HUDEP-2 (cell line): ENCODE results near the gene CACNA1D.
"Not testable (repeated sequence)": the region's sequence is repeated elsewhere in the genome, so short reads cannot be mapped to it uniquely, and the experiment has no call there.

Experiments
- DNase-seq, 76 experiments: peaks; one replicate each; lab custom pipeline; 2025; ENCODE audit not compliant: unreplicated experiment in 76 of 76; lab: John Stamatoyannopoulos, UW

CACNA1D gene

DNA sequence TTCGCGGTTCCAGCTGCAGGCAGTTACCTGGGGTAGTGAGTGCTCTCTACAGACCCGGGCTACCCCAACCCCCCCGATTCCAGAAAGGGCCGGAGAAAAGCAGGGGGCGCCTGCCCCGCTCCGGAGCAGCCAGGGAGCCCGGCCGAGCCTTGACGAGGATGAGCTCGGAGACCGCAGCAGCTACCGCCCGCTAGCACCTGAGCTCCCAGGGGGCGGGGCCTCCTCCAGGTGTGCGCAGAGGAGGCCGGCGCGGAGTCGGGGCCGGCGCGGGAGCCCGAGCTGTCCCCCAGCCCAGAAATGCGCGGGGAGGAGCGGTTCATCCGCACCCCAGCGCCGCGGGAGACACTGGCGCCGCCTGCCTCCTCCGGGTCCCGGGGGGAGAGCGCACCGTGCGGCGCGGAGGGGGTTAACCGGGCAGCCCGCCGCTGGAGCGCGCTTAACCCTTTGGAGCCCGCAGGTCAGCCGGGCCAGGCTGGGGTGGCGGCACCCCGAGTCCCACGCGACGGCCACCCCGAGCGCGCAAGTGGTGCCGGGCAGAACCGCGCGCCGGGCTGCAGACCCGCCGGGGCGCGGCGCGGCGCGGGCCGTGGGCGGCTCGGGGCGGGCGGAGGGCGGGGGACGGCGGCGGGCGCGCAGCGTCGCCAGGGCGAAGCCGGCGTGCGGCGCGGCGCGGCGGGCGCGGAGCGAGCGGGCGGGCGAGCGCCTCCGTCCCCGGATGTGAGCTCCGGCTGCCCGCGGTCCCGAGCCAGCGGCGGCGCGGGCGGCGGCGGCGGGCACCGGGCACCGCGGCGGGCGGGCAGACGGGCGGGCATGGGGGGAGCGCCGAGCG is at the start of gene CACNA1D:
Gene CACNA1D (plus strand): TSS at position 649 of the 829 bp plus-strand sequence. CDS start 556 bp downstream, outside the sequence.
- peak in 1 of 76 experiments; percentile 0 for DNase-seq

DNA sequence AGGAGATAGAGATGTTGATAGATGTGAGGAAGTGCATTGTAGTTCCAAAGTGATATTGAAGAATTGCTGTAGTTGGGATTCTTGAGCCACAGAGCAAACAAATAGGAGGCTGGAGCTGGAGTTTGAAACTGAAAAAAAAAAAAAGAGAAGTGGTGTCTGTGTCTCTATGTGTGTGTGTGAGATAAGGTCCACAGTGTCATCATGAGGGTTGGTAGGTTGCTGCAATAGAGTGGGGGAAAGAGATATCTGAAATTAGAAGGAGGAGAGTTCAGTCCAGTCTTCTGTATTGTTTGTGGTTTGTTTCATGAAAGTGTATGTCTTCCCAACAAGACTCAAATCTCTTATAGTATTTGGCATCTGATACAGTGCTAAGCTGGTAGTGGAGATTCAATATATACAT is 37.3 kb upstream of the CACNA1D start:
- peak in 20 of 76 experiments; percentile 2 to 61 (median 28) for DNase-seq

DNA sequence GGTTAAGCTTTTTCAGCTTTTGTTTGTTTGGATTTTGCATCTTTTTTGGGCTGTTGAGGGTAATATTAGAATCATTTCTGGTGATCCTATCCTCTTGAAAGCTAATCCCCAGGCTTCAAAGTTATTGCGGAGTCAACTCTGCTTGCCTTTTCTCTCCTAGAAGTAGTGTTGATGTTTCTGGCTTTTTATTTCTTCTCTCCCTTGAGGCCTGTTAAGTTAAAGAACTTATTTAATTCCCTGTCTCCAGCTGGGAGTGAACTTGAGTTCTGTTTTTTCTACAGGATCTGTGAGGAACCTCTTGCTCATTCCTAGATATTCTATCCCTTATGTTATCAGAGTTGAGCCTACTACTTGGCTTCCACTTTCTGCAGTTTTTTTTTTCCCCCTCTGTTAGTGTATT is 34.1 kb upstream of the CACNA1D start:
- no peak for DNase-seq

DNA sequence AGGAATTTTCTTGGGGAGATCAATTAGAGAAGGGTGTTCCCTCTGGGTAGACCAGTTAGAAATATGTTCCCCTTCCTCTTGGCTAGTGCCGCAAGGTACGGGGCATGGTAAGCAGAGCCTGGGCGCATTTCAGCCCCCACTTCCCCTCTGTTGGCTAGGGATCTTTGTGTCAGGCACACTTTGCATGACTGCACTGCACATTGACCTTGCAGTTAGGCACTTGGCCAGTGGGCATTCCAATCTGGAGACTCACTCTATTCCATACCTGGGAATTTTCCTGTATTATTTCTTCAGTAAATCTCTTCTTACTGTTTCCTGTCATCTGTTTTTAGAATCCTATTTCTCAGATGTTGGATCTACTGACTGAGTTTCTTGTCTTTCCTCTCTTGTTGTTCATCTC is 30.0 kb upstream of the CACNA1D start:
- no peak for DNase-seq

DNA sequence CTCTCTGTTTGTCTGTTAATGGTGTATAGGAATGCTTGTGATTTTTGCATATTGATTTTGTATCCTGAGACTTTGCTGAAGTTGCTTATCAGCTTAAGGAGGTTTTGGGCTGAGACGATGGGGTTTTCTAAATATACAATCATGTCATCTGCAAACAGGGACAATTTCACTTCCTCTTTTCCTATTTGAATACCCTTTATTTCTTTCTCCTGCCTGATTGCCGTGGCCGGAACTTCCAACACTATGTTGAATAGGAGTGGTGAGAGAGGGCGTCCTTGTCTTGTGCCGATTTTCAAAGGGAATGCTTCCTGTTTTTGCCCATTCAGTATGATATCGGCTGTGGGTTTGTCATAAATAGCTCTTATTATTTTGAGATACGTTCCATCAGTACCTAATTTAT is 24.7 kb upstream of the CACNA1D start:
- not testable (repeated sequence) for DNase-seq

DNA sequence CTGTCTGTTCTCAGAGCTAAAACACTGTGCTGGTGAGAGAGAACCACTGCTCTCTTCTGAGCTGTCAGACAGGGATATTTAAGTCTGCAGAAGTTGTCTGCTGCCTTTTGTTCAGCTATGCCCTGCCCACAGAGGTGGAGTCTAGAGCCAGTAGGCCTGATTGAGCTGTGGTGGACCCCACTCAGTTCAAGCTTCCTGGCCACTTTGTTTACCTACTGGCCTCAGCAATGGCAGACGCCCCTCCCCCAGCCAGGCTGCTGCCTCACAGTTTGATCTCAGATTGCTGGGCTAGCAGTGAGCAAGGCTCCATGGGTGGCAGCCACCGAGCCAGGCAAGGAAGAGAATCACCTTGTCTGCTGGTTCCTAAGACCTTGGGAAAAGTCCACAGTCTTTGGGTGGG is 21.0 kb upstream of the CACNA1D start:
- DNase-seq, result no peak

DNA sequence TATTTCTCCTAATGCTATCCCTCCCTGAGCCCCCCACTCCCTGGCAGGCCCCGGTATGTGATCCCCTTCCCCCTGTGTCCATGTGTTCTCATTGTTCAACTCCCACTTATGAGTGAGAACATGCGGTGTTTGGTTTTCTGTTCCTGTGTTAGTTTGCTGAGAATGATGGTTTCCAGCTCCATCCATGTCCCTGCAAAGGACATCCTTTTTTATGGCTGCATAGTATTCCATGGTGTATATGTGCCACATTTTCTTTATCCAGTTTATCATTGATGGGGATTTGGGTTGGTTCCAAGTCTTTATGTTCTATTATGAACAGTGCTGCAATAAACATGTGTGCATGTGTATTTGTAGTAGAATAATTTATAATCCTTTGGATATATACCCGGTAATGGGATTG is 18.0 kb upstream of the CACNA1D start:
- not testable (repeated sequence) for DNase-seq

DNA sequence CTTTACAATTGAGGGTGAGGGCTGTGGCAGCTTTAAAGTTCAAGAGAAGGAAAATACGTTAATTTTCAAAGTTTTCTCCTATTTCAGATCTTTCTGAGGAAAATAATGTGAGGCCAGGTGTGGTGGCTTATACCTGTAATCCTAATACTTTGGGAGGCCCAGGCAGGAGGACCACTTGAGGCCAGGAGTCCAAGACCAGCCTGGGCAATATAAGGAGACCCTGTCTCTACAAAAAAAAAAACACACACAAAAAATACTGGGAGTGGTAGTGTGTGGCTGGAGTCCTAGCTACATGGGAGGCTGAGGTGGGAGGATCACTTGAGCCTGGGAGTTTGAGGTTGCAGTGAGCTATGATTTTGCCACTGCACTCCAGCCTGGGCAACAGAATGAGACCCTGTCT is 16.7 kb upstream of the CACNA1D start:
- DNase-seq, result not testable (repeated sequence)

DNA sequence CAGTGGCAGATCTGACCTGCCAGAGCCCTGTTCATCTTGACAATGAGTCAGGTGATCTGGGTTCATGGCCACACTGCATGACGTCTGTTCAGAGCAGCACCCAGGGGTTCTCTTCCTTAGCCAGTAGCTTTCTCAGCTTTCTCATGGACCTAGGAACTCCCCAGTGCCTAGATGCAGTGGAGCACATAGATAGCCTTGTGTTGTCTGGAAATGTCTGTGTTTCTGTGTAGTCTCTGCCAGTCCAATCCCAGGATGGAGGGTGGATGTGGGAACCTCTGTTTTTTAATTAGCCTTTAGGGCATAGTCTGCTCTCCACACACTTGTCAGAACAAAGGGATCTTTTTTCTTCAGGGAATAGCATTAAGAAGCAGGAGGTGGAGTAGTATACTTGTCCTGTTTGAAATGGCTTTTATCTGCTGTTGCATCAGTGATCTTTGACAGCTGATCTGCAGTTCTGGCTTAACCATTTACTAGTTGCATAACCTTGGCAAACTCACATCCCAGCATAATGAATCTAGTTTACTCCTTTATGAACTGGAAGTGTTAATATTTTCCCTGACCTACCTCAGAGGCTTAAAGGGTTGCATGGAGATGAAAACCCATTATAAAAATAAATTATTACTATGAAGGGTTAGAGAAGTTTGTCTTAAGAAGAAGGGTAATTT is 16.1 kb upstream of the CACNA1D start:
- no peak for DNase-seq

DNA sequence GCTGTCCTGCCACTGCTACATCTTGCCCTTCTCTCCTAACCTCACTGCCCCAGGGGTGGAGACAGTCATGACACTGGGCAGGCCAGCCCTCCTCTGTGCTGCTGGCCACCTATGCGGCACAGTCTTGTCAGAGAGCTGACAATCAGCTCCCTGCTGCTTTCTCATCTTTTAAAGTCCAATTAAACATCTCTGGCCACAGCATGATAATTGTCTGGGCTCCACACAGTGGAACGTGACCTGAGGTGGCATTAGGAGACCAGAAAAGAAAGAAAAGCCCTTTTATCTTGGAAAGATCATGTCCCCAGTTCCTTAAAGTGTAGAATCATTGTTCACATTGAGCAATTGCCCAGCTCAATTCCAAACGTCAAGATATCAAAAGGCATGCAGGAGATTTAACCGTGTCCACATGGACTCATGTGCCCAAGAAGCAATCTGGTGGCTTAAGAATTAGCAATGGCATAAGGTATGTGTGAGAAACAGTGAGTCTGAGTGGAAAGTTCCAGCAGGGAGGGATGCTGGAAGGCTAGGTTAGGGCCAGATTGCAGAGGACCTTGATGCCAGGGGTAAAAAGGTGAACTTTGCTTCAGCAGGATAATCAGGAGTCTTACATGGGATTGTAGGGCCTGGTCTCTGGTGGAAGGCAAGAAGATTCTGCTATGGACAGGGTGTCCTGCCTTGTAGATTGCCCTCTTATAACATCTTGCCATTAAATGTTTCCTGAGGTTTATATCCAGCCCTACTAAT is 15.3 kb upstream of the CACNA1D start:
- DNase-seq, result no peak

DNA sequence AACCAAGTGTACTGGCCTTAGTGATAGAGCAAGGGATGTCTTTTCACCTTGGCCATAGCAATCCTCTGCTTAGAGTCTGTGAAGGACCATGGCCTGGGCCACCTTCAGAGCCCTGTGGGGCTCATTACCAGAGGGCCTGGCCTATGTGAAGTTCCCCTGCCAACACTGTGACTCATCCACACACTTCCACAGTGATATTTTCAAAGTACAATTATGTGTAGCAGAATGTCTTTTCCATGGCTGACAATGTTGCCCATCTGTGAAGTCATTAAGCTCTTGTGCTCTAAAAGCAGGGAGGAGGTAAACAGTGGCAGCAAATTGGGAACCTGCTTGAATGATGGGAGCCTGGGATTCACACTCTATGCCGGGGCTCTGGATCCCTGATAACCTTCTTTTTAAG is 12.2 kb upstream of the CACNA1D start:
- DNase-seq, result no peak

DNA sequence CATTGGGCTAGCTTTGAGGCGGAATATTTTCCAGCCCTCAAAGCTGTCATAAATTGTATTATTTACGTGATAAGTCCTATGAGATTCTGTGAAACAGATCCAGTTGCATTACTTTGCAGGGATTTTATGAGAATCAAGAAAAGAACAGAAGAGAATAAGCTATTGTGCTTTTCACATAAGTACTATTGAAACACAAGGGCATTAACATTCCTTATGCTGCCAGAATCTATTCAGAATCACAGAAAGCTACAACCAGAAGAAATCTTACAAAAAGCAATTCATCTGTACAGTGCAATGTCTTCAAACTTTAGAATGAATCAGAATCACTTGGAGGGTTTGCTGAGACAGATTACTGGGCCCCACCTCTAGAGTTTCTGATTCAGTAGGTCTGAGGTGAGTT is 10.6 kb upstream of the CACNA1D start:
- DNase-seq, result no peak

DNA sequence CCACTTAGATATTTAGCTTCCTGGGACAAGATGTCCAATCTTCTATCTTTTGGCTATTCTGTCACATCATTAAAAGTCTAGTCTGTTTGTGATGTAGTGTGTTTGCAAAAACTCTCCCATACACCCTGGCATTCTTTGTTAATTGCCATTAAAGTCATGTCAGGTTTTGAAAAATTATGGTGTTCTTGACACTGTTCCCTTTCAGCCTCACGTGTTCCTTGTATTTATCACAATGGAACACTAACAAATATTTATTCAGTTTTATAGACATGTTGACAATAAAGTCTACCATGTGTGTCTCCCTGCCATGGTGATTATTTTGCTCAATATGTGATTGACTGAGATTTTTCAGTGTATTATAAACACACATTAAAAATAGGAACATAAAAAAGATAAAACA is 9.4 kb upstream of the CACNA1D start:
- DNase-seq, result no peak

DNA sequence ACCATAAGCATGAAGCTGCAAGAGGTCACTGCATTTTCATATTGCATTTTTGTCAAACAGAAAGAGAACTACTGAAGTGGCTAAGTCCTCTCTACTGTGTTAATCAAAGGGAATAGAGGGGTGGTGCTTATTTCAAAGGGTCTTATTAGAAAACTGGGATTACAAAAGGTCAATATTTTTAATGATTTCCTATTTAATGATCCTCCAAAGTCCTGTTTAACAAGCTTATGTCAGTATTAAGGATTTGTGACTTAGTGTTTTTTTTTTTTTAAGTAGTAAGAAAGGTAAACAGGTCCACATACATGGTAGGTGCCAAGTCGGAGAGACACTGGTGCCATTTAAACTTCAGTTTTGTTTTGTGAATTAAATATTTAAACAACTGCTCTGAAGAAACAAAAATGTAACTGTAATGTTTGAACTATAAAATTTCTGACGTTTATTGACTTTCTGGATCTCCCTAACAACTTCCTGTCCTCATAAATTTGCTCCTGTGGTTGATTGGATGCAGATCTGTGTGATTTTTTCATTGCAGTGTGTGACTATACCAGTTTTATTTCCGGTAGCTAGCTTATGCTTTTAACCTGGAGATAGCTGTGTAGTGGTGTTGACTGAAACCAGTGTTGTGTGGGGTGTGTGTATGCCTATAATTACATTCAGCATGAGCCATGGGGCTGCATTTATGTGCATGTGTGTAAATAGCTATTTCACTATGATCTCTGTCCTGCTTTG is 8.6 kb upstream of the CACNA1D start:
- DNase-seq, result no peak

DNA sequence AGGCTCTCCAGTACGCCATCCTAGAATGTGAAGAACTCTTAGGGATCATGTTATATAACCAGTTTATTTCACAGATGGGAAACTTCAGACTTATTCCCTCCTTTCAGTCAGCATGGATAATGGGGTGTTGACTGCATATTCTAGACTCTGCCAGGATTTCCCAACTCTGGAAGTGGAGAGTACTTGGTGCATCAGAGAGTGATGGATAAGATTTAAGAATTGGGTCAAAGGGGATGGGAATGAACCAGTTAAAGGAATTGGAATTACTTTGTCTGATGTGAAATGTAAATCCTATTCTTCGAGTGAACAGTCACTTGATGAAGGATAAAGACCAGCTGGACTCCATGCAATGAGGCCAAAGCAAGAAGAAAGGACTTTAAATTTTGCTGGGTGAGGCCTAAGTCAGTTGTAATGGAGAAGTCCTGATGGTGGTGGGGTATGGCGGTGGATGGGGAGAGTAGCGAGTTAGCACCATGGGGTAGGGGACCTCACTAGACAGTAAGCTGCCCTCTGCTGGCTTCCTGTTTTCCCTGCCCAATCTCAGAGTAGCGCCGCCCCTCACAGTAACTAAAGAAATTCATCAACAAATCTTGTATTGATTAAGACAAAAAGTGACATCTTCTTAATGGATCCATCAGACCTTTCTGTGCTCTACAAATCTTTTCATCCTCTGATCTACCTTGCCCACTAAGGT is 7.3 kb upstream of the CACNA1D start:
- DNase-seq, result peak in 1 of 76 experiments; percentile 2

DNA sequence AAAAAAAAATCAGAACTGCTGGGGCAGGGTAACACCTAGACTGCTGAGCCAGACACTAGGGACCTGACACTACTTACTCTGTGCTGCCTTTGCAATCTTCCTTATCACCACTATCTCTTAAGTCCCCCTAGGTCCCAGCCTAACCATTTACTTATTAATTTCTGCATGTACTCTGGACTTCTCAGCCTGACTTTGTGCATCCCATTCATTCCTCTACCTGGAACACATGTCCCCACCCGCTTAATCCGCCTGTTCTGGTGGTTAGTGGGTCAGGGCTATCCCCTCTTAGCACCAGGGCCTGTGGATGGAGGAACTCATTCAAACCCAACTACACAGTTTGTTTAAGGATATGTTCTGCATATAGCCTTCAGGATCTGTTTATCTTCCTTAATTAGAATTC is 5.0 kb upstream of the CACNA1D start:
- no peak for DNase-seq

DNA sequence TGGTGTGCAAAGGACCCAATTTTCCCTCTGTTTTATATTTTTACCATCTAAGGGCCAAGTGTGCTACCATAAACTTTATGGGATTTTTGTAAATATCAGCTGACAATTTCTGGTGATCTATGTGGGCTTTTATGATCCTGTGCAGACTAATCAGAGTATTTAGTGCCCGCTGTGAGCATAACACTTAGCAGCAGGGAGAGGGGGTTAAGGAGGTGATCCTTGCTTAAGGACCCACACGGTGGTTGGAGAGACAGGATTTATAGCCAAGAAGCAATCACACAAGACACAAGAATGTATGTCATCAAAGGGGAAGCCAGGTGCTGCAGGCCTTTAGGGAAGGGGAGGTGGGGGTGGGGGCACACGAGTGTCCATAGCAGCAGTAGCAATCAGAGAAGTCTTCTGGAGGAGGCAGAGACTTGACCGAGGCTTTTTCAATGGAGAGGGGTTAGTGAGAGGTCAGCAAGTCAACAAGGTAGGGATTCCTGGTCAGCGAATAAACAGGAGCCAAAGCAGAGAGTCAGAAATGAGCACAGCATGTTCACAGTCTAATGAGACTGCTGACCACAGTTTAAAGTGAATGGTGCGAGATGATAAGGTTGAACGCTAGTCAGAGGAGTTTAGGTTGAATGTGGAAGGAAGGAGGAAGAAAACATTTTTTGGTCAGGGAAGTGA is 4.5 kb upstream of the CACNA1D start:
- DNase-seq, result no peak

DNA sequence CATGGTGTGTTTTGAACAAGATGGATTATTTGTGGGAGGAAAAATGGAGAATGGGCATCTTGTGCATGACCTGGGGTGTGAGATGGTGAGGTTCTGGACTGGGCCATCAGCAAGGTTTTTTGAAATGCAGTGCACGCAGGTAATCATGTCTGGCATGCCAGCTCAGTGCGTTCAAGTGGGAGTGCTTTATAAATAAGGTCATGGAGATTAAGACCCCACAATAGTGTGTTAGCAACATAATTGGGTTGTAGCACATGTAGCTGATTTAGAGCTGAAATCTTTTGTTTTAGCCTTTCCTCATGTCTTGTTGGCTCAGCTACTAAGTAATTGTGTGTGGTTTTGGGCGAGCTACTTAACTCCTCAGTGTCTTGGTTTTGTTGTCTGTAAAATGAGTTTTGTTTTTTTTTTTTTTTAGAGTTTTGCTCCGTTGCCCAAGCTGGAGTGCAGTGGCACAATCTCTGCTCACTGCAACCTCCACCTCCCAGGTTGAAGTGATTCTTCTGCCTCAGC is 3.9 kb upstream of the CACNA1D start:
- DNase-seq, result no peak

DNA sequence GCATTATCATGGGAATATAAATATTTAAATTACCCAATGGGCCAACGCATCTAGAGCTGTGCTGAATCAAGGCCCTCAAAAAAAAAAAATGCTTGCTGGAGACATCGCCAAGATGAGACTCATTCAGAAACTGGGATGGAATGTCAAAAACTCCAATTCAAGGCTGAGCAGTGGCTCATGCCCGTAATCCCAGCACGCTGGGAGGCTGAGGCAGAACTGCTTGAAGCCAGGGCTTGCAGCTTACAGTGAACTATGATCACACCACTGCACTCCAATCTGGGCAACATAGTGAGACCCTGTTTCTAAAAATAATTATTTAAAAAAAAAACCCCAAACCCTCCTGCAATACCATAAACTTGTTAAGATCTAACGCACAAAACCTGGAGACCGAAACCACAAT is 3.1 kb upstream of the CACNA1D start:
- no peak for DNase-seq

DNA sequence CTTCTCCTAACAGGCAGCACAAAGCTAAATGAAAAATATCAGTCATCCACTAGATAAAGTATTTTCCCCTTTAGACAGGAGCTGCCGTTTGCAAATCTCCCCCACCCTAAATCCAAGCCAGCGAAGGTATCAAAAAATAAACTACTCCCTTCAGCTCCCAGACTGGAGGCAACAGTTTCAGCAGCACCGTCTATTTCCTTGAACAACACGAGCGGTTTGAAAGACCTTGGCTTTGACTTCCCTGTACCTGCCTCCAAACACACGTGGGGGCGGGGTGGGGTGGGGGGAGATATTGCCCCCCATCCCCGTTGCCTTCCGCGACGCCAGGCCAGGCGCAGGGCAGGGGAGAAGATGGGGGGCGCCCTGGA is 832 bp upstream of the CACNA1D start:
- DNase-seq, result no peak
